HG02938 (cell line): Measurements from ENCODE around the gene CRYGS.
"Not testable (repeated sequence)": the region's sequence is repeated elsewhere in the genome, so short reads cannot be mapped to it uniquely, and the experiment has no call there.

Source experiments
- ATAC-seq: cut with Tn5 transposase; IDR thresholded peaks from one replicate; pipeline ENCODE4 v1.9.1; 2021; ENCODE audit warnings: mild to moderate bottlenecking, moderate library complexity; ENCODE audit not compliant: unreplicated experiment

Gene CRYGS

DNA sequence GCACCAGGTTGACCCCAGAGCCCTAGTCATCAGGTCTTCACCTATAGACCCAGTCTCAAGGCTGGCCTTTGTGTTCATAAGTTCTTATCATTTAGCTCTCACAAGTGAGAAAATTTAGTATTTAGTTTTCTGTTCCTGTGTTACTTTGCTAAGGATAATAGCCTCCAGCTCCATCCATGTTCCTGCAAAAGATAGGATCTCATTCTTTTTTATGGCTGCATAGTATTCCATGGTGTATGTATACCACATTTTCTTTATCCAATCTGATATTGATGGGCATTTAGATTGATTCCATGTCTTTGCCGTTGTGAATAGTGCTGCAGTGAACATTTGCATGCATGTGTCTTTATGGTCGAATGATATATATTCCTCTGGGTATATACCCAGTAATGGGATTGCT lies 46.2 kb downstream of the CRYGS start:
- not testable (repeated sequence) for ATAC-seq

DNA sequence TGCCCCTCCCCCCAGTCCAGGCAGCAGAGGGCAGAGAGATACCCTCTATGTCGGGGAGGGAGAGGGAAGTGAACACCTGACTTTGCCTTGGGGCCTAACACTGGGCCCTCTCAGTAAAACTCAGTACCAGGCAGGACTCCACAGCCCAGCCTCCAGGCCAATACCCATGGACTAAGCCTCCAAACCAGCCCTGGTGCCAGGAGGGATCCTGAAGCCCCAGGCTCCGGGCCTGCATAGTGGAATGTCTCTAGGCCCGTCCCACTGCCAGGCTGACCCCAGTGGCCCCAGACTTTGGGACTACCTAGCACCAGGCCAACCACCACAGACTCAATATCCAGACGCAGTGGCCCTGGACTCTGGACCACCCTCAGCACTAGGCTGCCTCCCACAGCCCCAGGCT lies 46.6 kb downstream of the CRYGS start:
- ATAC-seq = no peak

- ATAC-seq = no peak
Observed at GRCh38 chr3:186496635-186497034, 47.5 kb downstream of the CRYGS start.

DNA sequence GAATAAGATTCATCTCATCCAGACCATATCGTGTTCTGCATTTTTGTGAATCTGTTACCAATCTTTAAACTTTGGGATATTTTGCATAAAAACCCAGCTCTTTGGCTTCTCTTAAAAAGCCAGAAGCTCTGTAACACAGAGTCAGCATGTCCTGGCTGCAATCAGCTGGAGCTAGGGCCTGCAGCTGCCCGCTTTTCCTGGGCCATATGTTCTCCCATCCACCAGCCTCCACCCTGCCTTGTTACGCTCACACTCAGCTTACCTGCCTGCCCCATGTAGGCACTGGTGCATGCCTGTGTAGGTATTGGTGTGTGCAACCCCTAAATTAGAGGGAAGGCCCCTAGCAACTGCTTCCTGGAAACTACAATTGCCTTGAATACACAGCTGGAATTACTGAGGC lies 48.2 kb downstream of the CRYGS start:
- no peak for ATAC-seq

DNA sequence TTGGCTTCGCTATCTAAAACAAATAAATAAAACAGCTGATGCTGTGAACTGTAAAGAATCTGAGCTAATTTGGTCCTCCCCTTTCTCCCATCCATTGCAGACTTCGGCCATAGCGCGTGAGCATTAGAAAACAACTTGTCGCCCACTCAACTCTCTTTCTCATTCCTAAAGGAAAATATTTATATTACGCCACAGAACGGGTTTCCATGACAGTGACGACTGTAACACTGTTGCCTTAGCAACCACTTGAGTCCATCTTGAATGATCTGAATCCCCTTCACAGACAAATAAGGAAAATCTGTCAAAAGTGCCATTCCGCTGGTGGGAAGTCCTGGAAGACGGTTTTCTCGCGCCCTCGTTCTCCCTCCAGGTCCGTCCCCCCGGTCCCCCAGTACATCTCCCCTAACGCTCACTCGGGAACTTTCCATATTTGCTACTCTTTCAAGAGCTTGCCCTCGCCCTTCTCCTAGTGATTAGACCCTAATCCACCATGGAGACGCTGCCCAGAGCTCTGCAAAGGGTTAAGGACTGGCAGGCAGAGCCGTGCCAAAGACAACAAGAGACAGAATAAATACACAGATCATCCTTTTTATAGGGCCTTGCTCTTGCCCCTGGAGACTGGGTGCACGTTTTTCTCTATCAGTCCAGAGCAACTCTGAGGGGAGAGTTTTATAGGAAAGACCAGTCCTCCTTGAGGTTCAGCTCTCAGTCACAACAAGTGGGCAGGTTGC lies 50.5 kb downstream of the CRYGS start:
- no peak for ATAC-seq

DNA sequence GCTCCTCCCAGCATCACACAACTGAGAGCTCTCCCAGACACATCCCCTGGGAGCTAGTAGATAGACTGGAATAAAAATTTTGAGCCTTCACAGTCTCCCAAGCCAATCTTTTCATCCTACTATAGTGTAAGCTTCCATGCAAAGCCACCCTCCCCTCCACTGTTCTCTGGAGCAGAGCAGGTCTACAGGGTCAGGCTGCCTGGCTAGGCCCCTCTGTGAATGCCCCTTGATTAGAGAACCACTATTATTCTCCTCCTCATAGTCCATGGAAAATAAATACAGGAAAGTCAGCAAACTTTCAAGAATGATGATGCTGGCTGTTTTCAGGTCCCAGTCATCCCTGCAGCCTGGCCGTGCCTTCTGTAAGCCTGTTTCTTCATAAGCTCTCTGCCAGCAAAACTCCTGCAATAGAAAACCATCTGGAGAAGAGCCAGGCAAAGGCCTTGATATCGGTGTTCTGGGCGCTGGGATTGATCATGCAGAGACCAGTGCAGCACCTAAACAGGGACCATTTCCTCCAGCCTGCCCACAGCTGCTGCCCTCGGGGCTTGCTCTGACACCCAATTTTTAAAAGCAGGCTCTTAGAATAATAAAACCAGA lies 51.7 kb downstream of the CRYGS start:
- no peak for ATAC-seq

GRCh38 chr3:186489507-186489906 lies 54.7 kb downstream of the CRYGS start:
- no peak for ATAC-seq
